Activated CD4-positive, alpha-beta T cell treated with anti-CD3 and anti-CD28 coated beads for 24 hours (primary cell): Measurements from ENCODE around the gene EIPR1.

Experiments
- DNase-seq, 2 donors: peaks; one replicate each; pipeline ENCODE4 v3.0.0-alpha.2; 2020; ENCODE audit warnings: low read depth in 2 of 2

EIPR1 gene

DNA sequence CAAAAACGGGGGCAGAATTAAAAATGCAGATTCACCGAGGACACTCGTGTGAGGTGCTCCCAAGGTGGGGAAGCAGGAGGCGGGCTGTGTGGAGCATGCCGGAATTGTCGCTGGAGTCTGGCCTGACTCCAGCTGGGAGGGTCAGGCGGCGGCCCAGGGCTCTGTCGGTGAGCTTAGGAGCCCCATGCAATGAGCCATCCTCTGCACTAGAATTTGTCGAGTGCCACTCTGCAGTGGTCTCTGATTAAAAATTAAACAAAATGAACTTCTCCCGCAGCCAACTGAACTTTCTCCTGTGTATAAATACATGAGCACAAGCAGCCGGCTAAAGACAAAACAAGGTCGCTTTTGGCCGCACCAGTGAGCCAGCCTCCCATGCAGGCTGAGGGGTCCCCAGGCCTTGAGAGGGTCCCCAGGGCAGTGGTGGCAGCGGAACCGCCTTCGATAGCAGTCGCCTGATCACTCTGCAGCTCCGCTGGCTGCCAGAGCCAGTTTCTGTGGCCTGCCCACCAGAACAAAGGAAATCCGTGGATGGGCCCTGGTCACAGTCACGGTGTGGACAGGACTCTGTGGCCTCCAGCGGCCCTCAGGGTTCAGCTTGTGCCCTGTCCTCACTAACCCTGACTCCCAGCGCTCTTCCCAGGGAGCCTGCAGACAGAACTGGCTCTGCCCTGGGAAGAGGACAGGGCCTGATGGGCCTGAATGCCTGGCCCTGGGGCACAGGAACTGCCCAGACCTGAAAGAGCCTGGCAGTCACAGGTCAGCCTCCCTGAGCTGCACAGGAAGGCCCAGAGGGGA, 201.3 kb downstream of the EIPR1 start:
- DNase-seq, result no peak

DNA sequence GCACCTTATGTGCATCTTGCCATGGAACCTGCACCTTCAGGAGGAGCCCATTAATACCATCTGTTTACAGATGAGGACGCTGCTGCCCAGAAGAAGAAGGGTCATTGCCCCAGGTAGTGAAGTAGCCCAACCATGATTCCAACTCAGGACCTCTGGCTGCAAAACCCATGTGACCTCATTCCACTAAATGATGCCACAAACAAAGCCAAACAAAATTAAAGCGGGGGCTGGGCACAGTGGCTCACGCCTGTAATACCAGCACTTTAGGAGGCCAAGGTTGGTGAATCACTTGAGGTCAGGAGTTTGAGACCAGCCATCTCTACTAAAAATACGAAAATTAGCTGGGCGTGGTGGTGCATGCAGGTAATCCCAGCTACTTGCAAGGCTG, 202.1 kb downstream of the EIPR1 start:
- DNase-seq, result no peak

DNA sequence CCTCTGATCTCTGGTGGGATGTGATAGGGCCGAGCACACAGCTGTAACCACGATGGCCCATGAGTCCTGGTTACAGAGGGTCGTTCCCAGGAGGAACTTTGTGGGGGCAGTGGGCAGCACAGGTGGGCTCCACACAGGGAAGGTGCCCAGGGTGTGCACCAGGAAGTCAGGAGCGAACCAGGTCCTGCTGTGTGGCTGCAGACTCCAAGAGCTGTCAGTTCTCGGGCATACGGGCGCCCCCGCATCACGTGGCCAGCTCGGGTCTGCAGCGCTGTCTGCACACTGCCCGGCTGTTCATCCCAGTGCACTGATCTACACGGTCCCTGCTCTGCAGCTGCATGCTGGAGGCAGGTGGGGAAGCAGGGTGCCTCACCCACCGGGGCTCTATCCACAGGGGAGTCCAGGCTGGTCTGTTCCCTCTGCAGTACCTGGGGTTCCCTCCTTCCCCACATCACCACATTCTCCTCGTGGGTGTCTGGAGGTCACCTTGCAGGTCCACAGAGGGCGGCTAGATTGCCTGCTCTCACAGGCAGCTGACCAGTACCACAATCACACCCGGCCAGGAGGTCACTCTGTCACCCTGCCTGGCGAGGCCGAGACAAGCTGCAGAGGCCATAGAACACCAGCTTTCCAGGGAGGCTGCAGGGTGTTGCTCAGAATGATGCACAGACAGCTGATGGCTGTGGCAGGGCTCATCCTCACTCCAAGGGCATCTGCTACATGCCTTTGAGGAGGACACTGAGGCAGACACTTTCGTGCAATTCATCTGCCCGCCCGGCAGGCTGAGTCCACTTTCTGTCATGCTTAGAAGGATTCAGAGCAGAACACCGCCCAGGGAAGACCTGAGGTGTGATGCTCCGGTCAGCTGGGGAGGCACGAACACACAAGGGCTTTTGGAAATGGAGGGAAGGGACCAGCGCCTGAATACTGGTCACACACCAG, 202.7 kb downstream of the EIPR1 start:
- DNase-seq, result no peak

DNA sequence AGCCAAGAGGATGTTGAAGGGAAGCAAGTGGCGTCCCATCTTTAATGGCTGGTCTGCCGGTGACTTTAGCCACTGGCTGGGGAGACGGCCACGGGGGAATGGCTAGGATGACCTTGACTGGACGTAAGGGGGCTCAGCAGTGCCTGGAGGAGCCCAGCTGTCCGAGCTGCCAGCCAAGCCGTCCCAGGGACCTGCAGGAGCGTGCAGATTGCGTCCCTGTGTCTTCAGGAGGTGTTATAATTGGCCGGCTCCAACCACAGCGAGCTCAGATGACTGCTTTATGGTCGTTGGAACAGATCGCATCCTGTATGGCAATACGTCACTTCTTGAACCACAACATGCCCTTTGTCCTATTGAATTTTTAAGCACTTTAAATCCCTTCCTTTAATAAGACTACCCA, 204.6 kb downstream of the EIPR1 start:
- no peak for DNase-seq

DNA sequence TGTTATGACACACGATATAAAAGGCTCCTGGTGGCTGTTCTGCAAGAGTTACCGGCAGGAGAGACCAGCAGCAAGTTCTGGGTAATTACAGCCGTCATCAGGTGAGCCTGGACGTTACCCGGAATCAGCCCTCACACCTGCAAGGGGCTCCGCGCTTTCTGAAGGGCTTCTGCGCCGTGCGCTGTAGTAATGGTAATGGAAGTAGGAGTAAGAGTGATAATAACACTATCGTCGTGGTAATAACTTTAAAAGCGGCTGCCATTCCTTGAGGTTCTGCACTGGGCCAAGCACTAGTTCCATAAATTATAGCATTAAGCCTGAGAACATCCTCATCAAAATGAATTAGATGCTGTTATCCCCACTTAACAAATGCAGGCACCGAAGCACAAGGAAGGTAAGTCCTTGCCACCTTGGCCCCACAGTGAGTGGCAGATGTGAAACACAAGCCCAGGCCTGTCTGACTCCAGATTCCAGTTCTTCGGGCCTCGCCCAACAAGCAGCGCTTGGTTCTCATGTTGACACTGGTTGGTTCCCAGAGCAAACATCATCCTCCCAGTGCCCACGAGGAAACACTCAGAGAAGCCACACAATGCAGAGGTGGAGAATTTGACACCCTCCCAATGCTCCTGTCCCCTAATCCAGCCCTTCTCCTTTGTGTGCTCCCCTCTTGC, 205.2 kb downstream of the EIPR1 start:
- no peak for DNase-seq

DNA sequence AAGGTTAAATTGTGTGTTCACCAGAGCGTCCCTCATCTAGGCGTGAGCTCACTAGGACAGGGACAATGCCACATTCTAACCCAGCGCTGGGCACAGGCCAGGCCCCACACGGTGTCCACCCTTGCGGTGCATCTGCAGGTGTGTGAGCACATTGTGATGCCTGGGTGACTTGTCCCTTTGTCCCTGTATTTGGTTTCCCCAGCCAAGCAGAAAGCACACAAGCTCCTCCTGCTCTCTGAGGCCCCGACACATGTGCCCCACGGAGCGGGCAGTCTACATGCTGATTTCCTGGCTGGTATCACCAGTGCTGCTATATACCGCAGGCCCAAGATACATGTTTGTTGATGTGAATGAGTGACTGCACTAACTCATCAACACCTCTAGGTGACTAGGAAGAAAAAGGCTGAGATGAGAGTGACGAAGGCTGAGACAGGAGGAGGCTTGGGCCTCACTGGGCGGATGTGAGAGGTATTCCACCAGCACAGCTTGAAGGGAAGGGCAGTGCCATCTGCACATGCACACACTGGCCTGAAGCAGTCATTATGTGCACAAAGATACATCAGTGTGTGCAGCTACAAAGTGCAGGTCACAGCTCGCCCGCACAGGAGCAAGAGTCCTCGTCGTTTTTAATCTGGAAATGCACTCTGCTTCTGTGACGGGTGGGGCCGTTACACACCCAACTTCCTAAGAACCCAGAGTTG, 205.9 kb downstream of the EIPR1 start:
- DNase-seq, result no peak

DNA sequence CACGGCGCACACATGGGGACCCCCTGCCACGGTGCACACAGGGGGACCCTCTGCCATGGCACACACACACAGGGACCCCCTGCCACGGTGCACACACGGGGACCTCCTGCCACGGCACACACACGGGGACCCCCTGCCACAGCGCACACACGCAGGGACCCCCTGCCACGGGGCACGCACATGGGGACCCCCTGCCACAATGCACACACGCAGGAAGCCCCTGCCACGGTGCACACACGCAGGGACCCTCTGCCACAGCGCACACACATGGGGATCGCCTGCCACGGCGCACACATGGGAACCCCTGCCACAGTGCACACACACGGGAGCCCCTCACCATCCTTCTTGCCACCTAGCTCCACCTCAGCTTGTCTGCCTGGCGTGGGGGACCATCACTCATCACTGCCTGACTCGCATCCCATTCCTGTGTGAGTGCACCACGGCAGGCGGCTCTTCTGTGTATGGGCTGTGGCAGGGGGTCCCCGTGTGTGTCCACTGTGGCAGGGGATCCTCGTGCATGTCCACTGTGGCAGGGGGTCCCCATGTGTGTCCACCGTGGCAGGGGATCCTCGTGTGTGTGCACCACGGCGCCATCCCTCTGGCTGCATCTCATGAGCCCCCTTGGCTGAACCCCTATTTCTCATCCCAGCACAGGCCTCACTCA, 206.7 kb downstream of the EIPR1 start:
- DNase-seq, result no peak

DNA sequence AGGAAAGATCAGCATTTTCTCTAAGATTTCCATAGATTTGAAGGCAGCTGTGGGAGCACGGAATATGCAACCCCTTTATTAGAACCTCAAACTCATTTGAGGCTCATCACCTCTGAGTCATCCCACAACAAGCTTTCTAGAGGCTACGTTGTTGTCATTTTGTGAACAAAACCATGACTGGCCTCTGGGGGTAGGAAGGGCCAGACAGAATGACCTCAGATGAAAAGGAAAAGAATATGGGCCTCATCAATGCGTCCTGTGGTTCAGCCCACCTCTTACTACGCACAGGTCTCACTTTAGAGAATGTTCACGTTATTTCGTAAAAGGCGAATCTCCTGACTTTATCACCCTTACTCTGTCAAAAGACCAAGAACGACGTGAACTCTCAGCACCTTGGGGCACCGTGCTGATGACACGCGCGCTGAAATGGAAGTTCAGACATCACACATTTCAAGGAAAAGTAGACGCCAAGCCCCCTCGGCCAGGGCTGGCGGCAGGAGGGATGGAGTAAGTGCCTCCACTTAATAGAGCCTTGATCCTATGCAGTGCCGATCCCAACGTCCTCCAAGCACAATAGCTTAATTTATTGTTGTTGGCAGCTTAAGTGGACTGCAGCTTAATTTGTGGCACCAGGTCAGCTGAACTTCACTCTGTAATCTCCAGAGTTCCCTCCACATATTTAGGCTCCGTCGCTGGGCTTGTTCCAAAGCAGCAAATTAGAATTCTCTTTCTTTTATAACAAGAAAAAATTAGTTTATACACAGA, 208.3 kb downstream of the EIPR1 start:
- DNase-seq, result no peak

DNA sequence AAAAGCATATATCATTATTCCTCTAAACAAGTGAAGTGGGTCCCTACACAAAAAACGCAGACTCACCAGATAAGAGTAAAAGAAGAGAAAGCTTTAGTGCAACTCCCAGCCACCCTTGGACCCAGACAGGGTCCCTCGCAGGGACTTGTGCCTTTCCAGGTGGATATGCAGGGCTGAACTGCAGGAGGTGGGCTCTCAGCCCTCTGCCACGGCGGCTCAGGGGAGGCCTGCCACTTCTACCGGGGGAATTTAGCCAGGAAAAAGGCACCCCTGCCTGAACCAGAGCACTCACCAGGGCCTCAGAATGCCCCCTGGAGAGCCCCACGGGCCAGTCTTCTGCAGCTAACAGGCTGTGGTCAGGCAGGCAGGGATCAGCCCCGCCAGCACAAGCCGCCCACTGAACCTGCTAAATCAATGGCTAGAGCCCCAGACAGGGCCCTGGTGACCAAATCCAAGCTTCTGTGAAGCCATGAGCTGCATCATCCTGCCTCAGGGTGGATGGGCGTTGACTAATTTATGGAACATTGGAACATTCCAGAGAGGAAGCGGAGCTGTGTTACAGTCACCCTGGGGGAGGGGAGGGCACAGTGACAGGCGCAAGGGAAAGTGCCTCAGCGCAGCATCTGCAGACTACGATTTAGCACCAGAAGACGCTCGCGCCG, 209.3 kb downstream of the EIPR1 start:
- no peak for DNase-seq

DNA sequence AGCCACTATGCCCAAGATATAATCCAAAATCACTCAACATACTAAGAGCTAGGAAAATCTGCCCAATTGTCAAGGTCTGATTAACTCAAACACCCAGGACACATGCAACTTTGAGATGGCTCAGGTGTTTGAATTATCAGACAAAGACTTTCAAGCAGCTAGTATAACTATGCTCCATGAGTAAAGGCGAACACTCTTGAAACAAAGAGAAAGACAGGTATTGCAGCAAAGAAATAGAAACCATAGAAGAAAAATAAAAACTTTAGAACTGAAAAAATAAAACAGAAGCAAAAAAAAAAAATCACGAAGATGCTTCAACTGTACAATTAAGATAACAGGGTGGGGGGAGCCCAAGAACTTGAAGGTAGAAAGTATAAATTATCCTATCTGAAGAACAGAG, 214.2 kb downstream of the EIPR1 start:
- DNase-seq, result no peak

DNA sequence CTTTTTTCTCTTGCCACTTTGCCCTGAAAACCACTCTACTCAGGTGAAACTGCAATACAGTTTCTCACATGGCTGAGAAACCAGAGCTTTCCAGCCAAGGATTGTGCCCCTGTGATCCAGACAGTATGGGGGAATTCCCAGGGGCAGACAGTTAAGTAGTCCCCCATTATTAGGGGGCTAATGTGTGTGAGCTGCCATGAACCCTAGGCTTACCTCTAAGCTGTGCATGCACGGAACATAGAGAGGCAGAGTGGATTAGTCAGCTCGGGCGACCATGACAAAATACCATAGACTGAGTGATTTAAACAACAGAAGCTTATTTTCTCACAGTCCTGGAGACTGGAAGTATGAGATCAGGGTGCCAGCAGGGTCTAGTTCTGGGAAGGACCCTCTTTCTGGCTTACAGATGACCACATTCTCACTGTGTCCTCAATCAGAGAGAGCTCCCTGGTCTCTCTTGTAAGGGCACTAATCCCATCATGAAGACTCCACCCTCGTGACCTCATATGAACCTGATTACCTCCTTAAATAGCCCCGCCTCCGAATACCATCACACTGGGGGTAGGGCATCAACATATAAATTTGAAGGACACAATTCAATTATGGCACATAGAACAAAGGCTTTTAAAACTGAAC, 215.1 kb downstream of the EIPR1 start:
- DNase-seq, result no peak

DNA sequence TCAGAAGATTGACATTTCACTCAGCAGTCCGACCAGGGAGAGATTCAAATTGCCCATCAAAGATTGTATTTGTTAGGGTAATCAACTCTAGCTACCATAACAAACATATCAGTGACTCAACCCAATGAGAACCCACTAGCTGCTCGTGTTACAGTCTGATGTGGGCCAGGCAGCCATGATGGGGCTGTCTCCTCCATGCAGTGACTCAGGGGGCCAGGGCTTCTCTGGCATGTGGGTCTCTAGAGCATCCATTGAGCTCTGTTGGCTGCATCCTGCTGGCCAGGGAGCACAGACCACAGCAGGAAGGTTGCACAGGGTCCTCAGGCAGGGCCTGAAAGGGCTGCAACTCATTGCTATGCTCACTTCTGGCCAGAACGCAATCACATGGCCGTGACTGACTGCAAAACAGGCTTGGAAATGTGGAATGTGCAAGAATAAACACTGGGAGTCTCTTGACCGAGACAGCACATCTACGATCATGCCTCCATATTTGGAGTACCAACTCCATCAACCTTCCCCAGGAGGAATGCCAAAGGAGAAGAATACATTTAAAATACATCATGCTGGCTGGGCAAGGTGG, 216.8 kb downstream of the EIPR1 start:
- no peak for DNase-seq

DNA sequence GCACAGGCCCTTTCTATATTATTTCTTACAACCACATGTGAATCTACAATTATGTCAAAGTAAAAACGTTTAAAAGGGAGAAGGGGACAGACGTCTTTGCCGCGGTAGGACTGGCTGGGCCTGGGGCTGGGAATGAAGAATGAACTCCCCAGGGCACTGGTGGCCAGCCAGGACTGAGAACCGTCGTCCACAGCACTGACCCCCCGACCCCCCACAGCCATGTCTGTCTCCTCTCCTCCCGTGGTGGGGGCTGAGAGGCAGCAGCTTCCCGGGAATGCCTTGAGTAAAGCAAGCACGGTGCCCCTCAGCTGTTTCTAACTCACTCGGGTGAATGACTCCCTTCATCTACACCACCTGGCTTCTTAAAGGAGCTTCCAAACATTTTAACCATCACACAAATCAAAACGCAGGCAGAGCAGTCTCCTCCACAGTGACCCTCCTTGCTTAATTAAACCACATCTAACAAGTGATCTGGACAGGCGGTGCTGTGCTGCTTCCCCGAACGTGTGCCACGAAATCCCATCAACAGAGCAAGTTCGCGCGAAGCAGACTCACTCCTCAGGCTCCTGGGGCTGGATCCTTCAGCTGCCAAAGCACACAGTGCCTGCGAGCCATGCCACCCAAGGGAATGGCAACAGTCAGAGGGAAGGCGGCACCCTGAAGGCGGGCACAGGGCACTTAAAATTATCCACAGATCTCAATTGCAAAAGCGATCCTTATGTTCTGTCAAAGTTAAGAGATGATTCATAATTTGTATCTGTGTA, 217.7 kb downstream of the EIPR1 start:
- DNase-seq, result no peak

DNA sequence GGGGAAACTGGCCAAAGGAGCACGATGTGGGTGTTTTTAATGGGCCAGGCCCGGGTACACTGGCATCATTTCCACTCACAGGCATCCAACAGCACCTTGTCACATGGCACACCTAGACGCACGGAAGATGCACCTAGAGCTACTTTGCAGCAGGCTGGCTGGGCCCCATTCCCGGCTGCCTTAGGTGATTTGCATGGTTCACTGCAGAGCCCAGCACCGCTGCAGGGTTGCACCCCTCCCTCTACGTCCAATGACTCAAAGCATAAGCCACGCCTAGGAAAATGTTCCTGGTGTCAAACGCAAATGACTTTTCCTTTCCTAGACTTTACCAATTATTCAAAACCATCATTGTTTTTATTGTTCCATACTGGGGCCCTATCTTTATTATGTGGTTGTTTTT, 222.9 kb downstream of the EIPR1 start:
- no peak for DNase-seq

DNA sequence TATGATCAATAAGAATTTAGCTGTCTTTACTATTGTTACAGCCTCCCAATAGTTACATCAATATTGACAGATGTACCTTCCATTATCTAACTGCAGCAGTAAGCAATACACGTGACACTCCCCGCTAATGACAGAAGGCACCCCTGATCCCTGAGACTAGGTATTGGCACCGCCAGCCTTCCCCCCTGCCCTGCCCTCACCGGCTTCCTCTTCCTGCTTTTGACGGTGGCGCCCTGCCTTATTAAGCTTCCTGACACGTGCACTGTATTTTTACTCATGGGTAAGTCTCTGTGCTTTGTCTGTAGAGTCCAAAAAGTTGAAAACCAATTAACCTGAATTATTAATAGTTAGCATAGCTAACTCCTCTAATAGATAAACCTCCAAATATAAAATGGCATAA, 223.5 kb downstream of the EIPR1 start:
- no peak for DNase-seq

DNA sequence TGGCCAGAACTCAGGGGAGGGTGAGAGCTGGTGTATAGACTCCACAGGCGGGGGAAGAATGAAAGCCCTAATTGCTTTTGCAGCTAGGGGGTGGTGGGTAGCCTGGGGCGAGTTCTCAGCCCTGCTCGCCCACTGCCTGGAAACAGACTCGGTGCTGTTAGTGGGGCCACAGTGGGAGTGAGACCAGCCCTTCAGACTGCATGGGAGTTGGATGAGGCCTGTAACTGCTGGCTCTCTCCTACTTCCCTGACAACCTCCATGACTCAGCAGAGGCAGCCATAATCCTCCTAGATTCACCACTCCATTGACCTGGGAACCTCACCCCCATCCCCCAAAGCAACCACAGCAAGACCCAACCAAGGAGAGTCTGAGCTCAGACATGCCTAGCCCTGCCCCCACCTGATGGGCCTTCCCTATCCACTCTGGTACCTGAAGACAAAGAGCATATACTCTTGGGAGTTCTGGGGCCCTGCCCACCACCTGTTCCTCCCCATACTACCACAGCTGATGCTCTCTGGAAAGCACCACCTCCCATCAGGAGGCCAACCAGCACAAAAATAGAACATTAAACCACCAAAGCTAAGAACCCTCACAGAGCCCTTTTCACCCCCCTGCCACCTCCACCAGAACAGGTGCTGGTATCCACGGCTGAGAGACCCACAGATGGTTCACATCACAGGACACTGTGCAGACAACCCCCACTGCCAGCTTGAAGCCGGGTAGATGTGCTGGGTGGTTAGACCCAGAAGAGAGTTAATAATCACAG, 226.3 kb downstream of the EIPR1 start:
- DNase-seq, result no peak

DNA sequence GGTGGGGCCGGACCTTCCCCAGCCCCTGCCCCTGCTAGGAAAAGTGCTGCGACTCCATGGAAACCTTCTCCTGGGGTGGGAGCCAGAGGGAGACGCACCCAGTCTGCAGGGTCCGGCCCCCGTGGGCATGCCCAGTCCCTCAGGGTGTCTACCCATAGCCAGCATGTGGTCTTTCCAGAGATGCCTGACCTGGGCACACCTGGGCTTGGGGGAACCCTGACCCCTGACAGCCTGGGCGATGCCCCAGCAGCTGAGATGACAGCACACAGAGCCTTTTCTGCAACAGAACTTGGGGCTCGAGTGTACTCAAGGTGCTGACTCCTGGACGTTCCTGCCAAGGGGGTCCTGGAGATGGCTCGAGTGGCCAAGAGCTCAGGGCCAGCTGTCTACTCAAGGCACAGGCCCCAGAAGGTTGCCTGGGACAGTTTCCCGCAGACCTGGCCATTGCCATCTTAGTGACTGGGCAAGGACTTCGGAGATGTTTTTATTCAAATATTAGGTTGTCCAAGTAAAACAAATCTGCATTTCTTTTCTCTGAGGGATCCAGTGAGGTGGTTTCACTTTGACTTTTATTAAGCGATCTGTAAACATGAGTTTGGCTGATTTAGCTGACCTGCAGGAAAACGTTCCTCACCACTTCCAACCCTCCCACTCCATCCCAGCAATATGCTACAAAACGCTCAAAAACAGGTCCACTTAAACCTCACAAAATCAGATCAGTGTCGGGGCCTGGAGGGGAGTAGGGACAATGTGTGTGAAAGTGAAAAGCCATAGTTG, 228.0 kb downstream of the EIPR1 start:
- no peak for DNase-seq
